ENCODE data around the gene YAF2.

The YAF2 gene

DNA sequence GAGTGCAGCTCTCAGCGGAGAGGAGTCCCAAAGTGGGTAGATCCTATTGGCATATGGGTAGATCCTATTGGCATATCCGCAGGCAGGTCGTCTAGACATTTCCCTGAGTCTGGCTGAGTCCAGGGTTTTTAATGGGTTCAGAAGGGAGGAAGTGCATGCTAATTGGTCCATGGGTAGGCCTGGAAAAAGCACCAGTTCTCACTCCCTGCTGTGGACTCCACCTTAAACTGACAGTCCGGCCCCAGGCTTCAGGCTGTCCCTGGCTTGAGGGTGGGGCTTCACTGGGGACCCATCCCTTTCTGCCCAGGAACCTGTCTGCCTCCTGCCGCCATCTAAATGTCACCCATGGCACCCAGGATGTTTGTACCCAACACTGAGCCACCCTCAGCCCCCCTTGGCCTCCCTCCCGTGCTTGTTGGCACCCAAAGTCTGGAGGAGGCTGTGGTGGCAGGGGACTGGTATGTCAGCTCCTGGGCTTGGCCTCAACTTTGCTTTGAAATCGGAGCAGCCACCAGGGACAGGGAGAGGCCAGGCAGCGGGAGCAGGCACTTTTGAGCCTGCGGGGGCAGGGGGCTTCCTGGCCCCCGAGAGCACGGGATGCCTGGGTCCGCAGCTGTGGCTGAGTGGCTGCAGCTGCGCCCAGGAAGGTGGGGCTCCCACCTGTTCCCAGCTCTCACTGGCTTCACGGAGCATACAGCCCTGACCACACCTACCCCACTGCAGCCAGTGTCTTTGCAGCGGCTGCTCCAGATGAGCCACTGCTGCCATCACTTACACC, 29.6 kb upstream of the YAF2 start:
- Histone ChIP-seq H3K4me3 (replicated peaks; ENCODE audit: insufficient read depth, low read length) (no peak overlapping the region), H3K27ac (replicated peaks) (no peak overlapping the region), H3K27me3 (ENCODE audit: insufficient read depth, poor library complexity, severe bottlenecking) (no peaks in the 10 kb centered on the region)
- TF ChIP-seq CTCF (IDR thresholded peaks at IDR 0.05; ENCODE audit: insufficient read depth, low read length), result no peak
- TF ChIP-seq POLR2AphosphoS5 (IDR thresholded peaks at IDR 0.05; ENCODE audit: low read depth), result no peak
- no peak for TF ChIP-seq GABPA (IDR thresholded peaks at IDR 0.05; ENCODE audit: low read depth)
- TF ChIP-seq SPI1 (IDR thresholded peaks at IDR 0.05; ENCODE audit: borderline replicate concordance, low read depth), result no peak
- no peak for TF ChIP-seq REST (IDR thresholded peaks at IDR 0.05; ENCODE audit: insufficient replicate concordance, low read depth)
- DNase-seq (ENCODE audit: low read depth in 1 of 2, low spot score in 1 of 2), result no peak

DNA sequence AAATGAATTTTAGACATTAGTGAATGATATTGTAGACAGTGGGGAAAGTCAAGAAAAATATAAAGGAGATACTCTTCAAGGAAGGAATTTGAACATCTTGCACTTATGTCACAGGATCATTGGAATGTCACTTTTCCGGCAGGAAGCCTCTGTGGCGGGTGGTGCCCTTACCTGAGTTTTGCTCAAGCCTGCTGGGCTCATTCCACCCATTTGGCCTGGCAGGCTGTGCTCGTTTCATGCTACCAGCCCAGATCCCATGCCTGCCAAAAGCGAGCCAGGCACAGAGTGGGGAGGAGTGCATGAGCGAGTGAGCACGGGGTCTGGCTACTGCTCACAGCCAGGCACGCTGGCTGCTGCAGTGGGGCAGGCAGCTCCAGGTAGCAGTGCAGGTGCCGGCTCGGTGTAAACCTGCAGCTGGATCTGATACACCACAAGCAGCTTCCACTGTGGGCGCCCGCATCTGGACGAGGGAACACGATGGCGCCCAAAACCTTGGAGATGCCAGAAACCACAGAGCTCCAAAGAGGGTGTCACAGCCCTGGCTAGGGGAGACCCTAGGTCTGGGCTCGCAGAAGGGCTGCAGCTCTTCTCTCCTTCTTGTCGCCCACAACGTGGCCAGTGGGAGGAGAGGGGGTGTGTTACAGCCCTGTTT, 28.7 kb upstream of the YAF2 start:
- Histone ChIP-seq H3K27ac (replicated peaks) (no peak overlapping the region), H3K27me3 (ENCODE audit: insufficient read depth, poor library complexity, severe bottlenecking) (no peaks in the 10 kb centered on the region), H3K4me3 (replicated peaks; ENCODE audit: insufficient read depth, low read length) (no peak overlapping the region)
- DNase-seq (ENCODE audit: low read depth in 1 of 2, low spot score in 1 of 2), result no peak
- TF ChIP-seq GABPA (IDR thresholded peaks at IDR 0.05; ENCODE audit: low read depth) (no peak), POLR2AphosphoS5 (IDR thresholded peaks at IDR 0.05; ENCODE audit: low read depth) (no peak), SPI1 (IDR thresholded peaks at IDR 0.05; ENCODE audit: borderline replicate concordance, low read depth) (no peak), REST (IDR thresholded peaks at IDR 0.05; ENCODE audit: insufficient replicate concordance, low read depth) (no peak), CTCF (IDR thresholded peaks at IDR 0.05; ENCODE audit: insufficient read depth, low read length) (no peak)

- TF ChIP-seq GABPA (IDR thresholded peaks at IDR 0.05; ENCODE audit: low read depth) (no peak), CTCF (IDR thresholded peaks at IDR 0.05; ENCODE audit: insufficient read depth, low read length) (no peak), REST (IDR thresholded peaks at IDR 0.05; ENCODE audit: insufficient replicate concordance, low read depth) (no peak), POLR2AphosphoS5 (IDR thresholded peaks at IDR 0.05; ENCODE audit: low read depth) (no peak), SPI1 (IDR thresholded peaks at IDR 0.05; ENCODE audit: borderline replicate concordance, low read depth) (no peak)
- DNase-seq (ENCODE audit: low read depth in 1 of 2, low spot score in 1 of 2), result no peak
- H3K4me3 ChIP-seq (replicated peaks; ENCODE audit: insufficient read depth, low read length), result no peak overlapping the region
- no peaks in the 10 kb centered on the region for H3K27me3 ChIP-seq (ENCODE audit: insufficient read depth, poor library complexity, severe bottlenecking)
- H3K27ac ChIP-seq (replicated peaks), result no peak overlapping the region
These were observed 24.2 kb upstream of the YAF2 start for GRCh38 chr12:42262271-42262670.

Data from HL-60 (cell line).